ENCODE measurements around the gene IPO4.

GRCh38 chr14:24234095-24235005 lies 45.7 kb upstream of the IPO4 start:
- TF ChIP-seq POLR2A (IDR thresholded peaks at IDR 0.05; ENCODE audit: low read depth, low read length) (no peak), POLR2AphosphoS5 (IDR thresholded peaks at IDR 0.05; ENCODE audit: low read depth, low read length) (no peak; the same call in none of the 2 replicates), TAF1 (IDR thresholded peaks at IDR 0.05; ENCODE audit: borderline replicate concordance, low read depth, low read length) (no peak)

All from GM12892 (cell line).